DMS153 treated with DMSO at 0.1 percent for 48 hours (cell line): ENCODE measurements around the gene PPP1R12B.
A peak's percentile ranks its signal among the peaks of the same experiment; 100 is the strongest.

ENCODE experiments used
- DNase-seq: peaks from one replicate; lab custom pipeline; 2025; ENCODE audit not compliant: unreplicated experiment; lab: John Stamatoyannopoulos, UW

The PPP1R12B gene, protein sequence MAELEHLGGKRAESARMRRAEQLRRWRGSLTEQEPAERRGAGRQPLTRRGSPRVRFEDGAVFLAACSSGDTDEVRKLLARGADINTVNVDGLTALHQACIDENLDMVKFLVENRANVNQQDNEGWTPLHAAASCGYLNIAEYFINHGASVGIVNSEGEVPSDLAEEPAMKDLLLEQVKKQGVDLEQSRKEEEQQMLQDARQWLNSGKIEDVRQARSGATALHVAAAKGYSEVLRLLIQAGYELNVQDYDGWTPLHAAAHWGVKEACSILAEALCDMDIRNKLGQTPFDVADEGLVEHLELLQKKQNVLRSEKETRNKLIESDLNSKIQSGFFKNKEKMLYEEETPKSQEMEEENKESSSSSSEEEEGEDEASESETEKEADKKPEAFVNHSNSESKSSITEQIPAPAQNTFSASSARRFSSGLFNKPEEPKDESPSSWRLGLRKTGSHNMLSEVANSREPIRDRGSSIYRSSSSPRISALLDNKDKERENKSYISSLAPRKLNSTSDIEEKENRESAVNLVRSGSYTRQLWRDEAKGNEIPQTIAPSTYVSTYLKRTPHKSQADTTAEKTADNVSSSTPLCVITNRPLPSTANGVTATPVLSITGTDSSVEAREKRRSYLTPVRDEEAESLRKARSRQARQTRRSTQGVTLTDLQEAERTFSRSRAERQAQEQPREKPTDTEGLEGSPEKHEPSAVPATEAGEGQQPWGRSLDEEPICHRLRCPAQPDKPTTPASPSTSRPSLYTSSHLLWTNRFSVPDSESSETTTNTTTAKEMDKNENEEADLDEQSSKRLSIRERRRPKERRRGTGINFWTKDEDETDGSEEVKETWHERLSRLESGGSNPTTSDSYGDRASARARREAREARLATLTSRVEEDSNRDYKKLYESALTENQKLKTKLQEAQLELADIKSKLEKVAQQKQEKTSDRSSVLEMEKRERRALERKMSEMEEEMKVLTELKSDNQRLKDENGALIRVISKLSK

DNA sequence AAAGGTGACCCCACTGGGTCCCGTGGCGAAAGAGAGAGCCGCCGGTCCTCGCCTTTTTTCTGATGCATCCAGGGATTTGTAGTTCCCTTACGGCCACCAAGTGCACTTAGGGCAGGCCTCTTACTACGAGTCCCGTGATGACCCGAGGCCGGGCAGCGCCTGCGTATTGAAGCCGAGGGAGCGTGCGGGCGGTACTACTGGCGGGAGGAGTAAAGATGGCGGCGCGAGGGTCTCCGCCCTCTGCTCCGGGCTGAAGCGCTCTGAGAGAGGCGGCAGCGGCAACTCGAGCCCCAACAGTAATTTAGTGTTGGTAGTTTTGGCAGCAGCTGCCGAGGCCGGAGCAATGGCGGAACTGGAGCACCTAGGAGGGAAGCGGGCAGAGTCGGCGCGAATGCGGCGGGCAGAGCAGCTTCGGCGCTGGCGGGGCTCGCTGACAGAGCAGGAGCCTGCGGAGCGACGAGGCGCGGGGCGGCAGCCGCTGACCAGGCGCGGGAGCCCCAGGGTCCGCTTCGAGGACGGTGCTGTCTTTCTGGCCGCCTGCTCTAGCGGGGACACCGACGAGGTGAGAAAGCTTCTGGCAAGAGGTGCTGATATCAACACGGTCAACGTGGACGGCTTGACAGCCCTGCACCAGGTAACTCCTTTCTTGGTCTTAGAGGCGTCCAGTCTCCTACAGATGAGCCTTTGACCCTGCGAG lies at the start of gene PPP1R12B:
PPP1R12B (plus strand) TSS at position 191 of the 697 bp plus-strand sequence; CDS start at position 344, 153 bp downstream.
- DNase-seq: peak; percentile 99

DNA sequence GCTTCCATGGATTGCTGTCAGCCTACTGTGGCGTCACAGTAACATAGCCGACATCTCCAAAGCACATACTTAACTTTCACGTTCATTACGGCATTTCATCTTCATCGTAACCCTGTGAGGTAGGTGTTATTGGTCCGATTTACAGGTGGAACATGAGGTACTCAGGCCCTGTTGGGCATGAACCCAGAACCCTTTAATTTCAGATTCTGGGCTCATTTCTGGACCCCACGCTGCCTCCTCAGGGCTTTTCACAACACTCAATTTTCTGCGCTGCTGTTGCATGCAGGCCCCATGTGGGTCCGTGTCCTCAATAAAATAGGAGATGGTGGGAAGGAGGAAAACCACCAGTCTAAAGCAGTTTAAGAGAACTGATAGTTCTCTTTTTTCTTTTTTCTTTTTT lies 46.3 kb upstream of the PPP1R12B start:
- no peak for DNase-seq

DNA sequence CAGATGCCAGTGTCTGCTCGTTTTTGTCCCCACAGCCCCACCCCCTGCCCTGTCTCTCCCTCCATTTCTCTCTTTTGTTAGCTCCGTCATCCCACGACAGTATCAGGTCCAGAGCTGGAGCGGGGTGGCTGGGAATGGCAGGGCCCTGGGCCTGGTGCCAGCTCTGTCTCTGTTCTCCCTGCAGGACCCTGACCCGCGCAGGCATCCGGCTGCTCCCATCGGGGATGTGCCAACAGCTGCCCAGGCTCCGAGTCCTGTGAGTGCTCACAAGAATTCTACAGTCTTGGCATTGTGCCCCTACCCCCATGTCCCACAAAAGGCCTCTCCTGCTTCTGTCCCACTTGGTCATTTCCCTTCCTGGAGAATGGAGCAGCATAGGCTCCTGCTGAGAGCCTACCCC lies 44.1 kb upstream of the PPP1R12B start:
- DNase-seq: no peak

DNA sequence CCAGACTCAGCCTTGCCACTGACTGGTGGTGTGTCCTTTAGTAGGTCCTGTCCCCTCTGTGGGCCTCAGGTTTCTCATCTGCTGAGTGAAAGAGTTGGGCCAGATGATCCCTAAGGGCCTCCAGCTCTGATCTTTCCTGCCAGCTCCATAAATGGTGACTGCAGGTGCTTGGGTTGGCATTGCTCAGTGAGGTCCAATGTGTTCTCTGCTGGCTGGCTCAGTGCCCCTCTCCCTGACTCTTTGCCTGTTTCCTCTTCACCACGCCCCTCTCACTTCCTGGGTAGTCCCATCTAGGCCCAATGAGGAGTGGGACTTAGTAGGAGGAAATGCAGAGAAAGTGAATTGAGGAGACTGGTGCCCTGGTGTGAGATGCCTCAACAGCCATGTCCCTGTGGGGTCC lies 43.3 kb upstream of the PPP1R12B start:
- DNase-seq: no peak

DNA sequence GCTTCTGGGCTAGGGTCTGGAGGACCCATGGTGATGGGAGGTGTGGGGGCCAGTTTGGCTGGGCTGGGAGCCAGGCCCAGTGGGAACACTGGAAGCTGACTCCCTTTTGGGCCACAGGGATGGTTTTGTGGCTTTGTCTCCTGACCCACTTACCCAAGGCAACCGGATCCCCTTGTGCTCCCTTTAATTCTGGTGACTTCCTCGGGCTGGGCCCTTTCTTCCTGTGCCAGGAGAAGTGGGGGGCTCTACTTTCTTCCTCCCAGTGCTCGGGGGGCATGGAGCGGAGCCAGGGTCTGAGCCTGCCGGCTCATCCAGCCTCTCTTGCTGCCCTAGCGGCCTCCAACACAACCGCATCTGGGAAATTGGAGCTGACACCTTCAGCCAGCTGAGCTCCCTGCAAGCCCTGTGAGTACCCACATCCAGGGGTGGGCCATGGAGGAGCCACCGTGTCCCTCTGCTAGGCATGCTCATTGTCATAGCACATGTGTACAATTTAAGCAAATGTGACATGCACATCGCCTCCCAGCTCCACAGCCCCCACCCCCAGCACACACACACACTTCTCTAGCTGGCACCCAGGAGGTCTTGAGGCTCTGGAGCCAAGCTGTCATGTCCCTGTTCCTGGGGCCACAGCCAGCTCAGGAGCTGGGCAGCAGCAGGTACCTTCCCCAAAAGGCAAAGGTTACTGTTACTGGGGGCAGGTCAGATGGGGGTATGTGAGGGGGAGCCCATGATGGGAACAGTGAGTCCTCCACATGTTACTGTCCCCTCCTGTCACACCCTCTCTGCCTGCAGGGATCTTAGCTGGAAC lies 41.8 kb upstream of the PPP1R12B start:
- DNase-seq: no peak

DNA sequence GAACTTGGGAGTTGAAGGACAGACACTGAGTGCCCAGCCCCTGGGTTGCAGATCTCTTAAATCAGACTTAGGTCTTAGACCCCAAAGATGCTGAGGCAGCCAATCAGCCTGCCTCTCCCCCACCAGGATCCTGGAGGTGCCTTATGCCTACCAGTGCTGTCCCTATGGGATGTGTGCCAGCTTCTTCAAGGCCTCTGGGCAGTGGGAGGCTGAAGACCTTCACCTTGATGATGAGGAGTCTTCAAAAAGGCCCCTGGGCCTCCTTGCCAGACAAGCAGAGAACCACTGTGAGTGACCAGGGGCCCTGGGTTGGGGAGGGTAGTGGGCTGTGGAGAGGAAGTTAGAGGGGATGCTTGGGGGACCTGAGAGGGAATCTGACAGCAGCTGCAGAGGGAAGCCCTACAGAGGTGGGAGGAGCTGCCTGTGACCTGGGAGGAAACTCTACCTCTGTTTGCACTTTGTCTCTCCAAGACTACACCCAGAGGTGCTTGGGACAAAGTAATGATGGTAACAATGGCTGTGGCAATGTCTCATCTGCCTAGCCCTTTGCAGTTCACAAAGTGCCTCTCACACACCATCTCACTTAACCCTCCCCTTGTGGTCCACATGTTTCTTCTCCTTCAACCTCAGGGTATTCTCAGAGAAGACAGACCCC lies 38.3 kb upstream of the PPP1R12B start:
- DNase-seq: no peak

DNA sequence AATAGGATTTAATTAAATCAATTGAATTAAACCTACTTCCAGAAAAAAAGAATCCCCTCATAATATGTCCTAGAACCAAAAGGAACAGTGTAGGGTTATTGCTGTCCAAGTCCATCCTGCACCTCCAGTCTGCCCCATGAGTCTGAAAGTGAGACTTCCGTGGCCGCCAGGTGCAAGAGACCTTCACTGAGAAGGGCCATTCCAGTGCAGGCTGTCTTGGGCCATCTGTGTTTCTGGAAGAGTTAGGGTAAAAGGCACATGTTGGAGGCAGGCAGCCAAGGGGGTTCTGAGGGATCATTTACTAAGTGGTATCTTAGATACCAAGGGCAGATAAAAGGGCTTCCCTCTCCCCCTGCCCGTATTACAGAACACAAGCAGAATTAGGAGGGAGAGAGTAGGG lies 37.8 kb upstream of the PPP1R12B start:
- DNase-seq: no peak

DNA sequence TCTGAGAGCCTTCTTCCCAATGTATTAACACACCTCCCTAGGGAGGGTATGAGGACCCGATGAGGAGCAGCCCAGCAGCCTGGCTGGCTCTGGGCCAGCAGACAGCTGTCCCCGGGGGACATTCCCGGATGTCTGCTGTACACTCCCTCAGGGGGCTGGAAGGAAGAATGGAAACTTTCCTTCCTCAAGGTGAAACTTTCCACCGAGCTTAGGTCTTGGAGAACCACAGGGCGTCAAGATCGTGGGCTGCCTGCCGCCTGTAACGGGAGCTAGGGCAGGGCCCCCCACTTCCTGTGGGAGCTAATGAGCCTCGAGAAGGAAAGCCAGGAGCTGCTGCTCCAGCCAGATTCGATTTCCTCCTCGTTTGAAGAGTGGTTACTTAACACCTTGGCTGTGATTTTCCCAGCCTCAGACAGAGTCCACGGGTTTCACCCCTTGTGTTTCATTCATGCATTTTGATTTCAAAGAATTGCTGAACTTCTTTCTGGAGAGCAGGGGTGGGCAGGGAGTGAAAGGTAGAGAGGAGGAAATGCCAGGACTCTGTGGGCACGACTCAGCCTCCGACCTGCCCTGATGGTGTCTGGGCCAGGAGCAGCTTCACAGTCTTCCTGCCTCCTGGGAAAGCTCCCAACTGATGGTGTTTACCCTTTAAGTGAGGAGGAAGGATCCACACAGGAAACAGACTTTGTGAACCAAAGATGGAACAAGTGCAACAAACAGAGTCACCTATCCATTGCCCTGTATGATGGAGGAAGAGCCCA lies 36.4 kb upstream of the PPP1R12B start:
- DNase-seq: no peak

DNA sequence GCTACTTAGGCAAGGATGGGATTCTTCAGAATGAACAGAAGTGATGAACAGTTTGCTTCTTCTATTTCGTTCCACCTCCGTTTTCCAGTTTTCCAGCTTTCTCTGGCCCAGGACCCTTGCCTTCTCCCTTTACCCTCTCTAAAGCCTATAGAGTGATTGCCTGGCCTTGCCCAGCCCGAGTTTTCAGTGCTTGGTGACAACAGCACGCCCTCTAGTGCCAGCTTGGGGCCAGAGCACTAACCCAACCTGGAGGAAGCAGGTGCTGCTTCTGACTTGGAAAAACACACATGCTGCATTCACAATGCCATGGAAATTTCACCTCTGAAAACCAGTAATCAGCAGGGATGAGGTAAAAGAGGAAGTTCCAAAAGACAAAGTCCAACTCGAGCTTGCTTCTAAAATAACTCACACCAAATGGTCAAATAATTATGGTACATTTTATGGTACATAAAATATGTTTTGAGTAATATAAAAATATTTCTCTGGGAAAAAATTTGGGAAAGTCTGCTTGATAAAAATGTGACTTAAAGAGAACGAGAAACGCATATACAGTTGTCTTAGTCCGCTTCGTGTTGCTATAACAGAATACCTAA lies 32.8 kb upstream of the PPP1R12B start:
- DNase-seq: peak; percentile 79

DNA sequence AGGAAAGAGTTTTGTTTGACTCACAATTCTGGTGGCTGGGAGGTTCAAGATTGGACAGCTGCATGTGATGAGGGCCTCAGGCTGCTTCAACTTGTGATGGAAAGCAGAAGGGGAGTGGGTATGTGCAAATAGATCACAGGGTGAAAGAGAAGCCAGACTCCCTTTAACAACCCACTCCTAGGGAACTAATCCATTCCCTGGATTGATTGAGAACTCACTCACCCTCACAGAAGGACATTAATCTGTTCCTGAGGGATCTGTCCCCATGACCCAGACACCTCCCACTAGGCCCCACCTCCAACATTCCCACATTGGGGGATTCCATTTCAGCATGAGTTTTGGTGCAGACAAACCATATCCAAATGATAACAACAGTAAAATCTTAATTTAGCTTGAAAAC lies 32.3 kb upstream of the PPP1R12B start:
- no peak for DNase-seq

DNA sequence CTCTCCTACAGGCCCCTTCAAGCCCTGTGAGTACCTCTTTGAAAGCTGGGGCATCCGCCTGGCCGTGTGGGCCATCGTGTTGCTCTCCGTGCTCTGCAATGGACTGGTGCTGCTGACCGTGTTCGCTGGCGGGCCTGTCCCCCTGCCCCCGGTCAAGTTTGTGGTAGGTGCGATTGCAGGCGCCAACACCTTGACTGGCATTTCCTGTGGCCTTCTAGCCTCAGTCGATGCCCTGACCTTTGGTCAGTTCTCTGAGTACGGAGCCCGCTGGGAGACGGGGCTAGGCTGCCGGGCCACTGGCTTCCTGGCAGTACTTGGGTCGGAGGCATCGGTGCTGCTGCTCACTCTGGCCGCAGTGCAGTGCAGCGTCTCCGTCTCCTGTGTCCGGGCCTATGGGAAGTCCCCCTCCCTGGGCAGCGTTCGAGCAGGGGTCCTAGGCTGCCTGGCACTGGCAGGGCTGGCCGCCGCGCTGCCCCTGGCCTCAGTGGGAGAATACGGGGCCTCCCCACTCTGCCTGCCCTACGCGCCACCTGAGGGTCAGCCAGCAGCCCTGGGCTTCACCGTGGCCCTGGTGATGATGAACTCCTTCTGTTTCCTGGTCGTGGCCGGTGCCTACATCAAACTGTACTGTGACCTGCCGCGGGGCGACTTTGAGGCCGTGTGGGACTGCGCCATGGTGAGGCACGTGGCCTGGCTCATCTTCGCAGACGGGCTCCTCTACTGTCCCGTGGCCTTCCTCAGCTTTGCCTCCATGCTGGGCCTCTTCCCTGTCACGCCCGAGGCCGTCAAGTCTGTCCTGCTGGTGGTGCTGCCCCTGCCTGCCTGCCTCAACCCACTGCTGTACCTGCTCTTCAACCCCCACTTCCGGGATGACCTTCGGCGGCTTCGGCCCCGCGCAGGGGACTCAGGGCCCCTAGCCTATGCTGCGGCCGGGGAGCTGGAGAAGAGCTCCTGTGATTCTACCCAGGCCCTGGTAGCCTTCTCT lies 30.3 kb upstream of the PPP1R12B start:
- no peak for DNase-seq

DNA sequence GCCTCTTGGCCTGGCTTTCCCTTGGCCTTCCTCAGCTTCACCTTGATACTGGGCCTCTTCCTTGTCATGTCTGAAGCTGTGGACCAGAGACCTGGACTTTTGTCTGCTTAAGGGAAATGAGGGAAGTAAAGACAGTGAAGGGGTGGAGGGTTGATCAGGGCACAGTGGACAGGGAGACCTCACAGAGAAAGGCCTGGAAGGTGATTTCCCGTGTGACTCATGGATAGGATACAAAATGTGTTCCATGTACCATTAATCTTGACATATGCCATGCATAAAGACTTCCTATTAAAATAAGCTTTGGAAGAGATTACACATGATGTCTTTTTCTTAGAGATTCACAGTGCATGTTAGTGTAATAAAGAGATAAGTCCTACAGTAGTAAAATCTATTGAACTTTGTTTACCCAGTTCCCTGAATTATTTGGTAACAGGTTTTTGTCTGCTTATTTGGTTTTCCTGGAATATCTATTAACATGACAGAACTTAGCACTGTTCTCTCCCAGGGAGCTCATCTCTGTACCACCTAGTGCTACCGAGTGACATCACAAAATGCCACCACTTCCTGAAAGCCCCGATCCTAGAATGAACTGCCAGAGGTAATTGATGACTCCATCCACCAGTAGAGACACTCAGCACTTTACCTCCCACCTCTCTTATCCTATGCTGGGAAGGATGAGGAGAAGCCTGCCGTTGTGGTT lies 29.0 kb upstream of the PPP1R12B start:
- DNase-seq: no peak

DNA sequence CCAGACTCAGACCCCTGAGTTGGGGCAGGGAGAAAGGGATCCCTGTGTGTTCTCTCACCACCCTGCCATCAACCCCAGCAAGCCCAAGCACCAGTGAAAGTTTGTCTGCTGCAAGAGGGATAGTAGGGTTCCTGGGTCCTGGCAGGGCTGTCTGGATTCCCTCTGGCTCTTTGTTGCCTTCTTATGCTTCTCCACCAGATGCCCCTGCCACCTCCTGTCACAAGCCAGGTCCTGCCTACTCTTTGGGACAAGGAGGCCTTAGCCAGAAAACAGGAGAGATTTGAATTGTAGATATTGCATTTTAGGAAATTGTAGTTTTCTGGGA lies 28.5 kb upstream of the PPP1R12B start:
- no peak for DNase-seq

DNA sequence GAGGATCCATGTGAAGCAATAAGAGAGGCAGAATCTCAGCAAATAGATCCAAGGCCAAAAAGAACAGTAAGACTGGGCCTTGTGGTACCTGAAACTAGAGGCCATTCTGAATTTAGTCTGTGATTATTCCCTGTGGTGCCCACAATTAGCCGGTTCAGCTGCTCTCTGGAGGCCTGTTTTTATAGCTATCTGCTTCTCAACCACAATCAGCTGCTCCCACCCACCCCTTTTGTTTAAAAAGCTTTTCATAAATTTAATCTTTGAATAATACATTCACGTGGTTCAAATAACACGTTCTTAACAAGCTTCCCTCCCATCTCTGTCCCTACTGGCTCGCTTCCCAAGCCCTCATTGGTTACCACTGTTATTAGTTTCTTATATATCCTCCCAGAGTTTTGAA lies 24.8 kb upstream of the PPP1R12B start:
- DNase-seq: no peak

DNA sequence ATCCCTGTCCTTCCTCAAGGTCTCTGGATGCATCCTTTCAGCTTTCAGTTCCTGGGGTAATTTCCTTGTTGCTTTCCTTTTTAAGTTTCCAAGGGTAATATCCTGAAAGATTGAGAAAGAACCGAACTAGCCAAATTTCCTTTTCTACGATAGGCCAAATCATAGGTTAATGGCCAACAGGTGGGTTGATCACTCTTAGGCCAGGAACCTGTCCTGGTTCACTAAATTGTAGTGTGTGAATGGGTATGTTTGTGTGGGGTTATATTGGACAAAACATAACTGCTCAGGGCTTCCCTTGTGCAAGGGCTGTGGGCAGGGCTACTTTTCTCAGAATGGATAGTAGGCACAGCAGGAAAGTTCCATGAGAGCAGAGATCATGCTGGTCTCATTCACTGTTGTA lies 23.9 kb upstream of the PPP1R12B start:
- no peak for DNase-seq

DNA sequence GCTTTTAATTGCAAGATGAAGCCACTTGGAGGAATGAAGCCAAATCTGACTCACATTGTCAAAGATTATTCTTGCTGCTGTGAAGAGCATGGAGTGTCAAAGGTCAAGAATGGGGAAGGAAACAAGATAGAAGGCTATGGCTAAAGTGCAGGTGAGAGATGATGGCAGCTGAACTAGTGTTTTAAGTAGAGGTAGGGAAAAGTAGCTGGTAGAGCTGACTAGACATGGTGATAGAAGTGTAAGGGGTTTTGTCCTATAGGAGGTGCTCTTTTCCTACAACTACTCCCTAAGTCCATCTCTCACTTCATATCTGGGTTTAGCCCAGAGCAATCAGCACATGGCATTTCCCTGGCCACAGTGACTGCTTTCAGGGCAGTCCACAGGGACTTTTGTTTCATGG lies 18.6 kb upstream of the PPP1R12B start:
- DNase-seq: no peak

DNA sequence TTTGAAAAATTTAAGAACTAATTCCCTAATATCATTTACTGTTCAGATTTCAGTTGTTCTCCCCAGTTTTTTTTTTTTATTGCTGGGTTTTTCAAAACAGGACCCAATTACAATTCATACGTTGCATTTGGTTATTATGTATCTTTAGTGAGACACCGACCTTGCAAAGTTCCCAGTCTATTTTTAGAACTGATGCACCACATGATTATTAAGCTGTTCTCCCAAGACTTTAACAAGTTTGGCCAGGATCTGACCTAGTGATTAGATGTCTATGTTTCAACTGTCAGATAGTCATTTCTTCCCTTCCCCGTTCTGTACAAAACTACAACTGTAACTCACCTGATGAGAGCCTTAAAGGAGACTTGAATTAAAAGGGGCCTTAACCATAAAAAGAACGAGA lies 14.6 kb upstream of the PPP1R12B start:
- no peak for DNase-seq
